ENCODE results near the gene SLC5A3. TPM values are rescaled to one million over a fixed set of nuclear protein-coding genes. Genes with fewer than 3 reads are reported as not detected.
A peak's percentile ranks its signal among the peaks of the same experiment; 100 is the strongest.

SLC5A3 gene
- total and polyA plus RNA-seq, 2 of the 8 experiments (the other 6 are each of a cell fraction or from before 2014, with no cell fraction given): 4.0 to 19.4 TPM

DNA sequence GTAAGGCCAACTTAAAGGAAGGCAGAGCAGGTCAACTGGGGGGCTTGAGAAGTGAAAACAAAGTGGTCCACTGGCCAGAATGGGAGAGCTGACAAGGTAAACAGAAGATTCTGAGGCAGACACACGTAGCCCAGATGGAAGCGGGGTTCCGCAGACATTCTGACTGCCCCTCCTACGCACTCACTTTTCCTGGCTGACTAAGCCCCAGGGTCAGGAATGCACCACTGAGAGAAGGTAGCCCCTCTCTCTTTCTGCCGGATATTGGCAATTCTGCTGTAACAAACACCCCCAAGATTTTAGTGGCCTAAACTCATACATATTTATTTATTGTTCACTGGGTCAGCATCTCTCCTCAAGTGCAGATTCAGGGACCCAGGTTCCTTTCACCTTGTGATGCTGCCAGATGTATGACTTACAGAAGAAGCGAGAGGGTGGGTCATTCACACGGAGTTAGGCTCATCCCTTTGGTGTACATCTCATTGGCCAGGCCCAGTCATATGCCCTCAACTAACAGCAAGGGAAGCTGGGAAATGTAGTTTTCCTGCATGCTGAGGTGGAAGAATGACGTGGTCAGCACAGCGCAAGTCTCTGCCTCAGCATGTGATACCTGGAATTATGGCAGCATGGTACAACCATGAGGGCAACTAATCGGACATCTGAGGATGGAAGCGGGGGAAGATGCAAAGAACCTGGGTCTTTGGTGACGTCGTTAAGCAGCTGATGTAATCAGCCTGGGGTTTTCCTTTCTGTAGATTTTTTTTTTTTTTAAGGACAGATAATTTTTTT is 43.4 kb upstream of the SLC5A3 start:
- CTCF ChIA-PET (ENCODE audit: partially characterized antibody): no interaction called here
- no peak overlapping the region for H2BK120ac ChIP-seq (replicated peaks; ENCODE audit: low read depth, low read length)
- no peak for TF ChIP-seq SP4 (IDR thresholded peaks at IDR 0.05; ENCODE audit: low read length)
- no peak for TF ChIP-seq RAD21 (IDR thresholded peaks at IDR 0.05 in 1 of 2, conservative IDR thresholded peaks at IDR 0.05 in 1 of 2; ENCODE audit: low read depth in 2 of 2, low read length in 2 of 2)
- no peak for TF ChIP-seq TEAD4 (IDR thresholded peaks at IDR 0.05; ENCODE audit: low read depth, low read length)

More for the DNA sequence above, 43.4 kb upstream of the SLC5A3 start:
- Histone ChIP-seq H3K27me3 (replicated peaks in 1 of 4; ENCODE audit: control insufficient read depth in 3 of 4, extremely low read depth in 1 of 4, insufficient read depth in 3 of 4, low read length in 3 of 4) (no peaks in the 10 kb centered on the region), H2BK12ac (ENCODE audit: low read depth, low read length) (no peak overlapping the region), H3K4me1 (replicated peaks in 1 of 4; ENCODE audit: control insufficient read depth in 3 of 4, insufficient read depth in 4 of 4, low read length in 3 of 4) (peaks cover 0 to 4% (median under 1%) of the 10 kb centered on the region in 4 experiments; a peak in 4 of 7 replicates), H4K5ac (ENCODE audit: insufficient read length, low read depth, low read length) (no peak overlapping the region), H3K27ac (ENCODE audit: low read depth, low read length) (no peak overlapping the region), H3K9ac (replicated peaks in 1 of 4; ENCODE audit: extremely low read depth in 1 of 4, low read depth in 3 of 4, low read length in 3 of 4) (no peak overlapping the region), H4K20me1 (replicated peaks in 1 of 2; ENCODE audit: control insufficient read depth in 1 of 2, insufficient read depth in 2 of 2, low read length in 2 of 2) (no peaks in the 10 kb centered on the region), H3K14ac (ENCODE audit: insufficient read length) (no peak overlapping the region), H3K23me2 (ENCODE audit: low read depth, low read length) (no peaks in the 10 kb centered on the region), H2BK5ac (ENCODE audit: low read depth, low read length) (no peak overlapping the region; the same call in 1 of the 2 replicates), H4K91ac (replicated peaks; ENCODE audit: insufficient read length, low read length) (no peak overlapping the region), H3K18ac (ENCODE audit: extremely low read depth, low read length) (no peak overlapping the region), H3K4me2 (ENCODE audit: insufficient read depth in 1 of 2, low read depth in 2 of 2, low read length in 2 of 2) (peak overlapping the region; percentile 52 to 54), H4K8ac (ENCODE audit: extremely low read depth, insufficient read depth, low read length) (peak overlapping the region; percentile 23; the same call in 1 of the 2 replicates), H2BK20ac (ENCODE audit: low read length) (no peak overlapping the region), H3K36me3 (ENCODE audit: control insufficient read depth in 2 of 4, insufficient read depth in 4 of 4, low read length in 3 of 4) (no peaks in the 10 kb centered on the region), H3K23ac (ENCODE audit: insufficient read length) (no peak overlapping the region), H3K4ac (replicated peaks; ENCODE audit: insufficient read length, low read depth, low read length) (no peak overlapping the region), H3K79me1 (ENCODE audit: low read depth, low read length) (no peaks in the 10 kb centered on the region), H3K9me3 (ENCODE audit: insufficient read depth in 2 of 2, low read depth in 1 of 2, low read length in 1 of 2) (no peaks in the 10 kb centered on the region), H2AFZ (ENCODE audit: low read length) (peak overlapping the region; percentile 93), H3K4me3 (ENCODE audit: extremely low read depth in 1 of 4, insufficient read depth in 2 of 4, low read depth in 3 of 4, low read length in 4 of 4) (peak overlapping the region in 1 of 4 experiments; percentile 16; a peak in 1 of 8 replicates), H3K56ac (replicated peaks; ENCODE audit: insufficient read length, low read depth, low read length) (no peak overlapping the region), H3K79me2 (ENCODE audit: control insufficient read depth in 1 of 2, insufficient read depth in 2 of 2, low read length in 2 of 2) (no peaks in the 10 kb centered on the region), H2BK15ac (ENCODE audit: low read length) (no peak overlapping the region), H2AK5ac (ENCODE audit: low read depth, low read length) (no peak overlapping the region)
- FAIRE-seq (peak; percentile 97), DNase-seq (ENCODE audit: low read depth in 1 of 2, low spot score in 2 of 2) (peak; percentile 39 to 66)
- POLR2A ChIA-PET (ENCODE audit: partially characterized antibody): interaction anchor here (0.6 kb wide), 1 partner anchor 81 kb away, joined by 3 read pairs; no protein-coding TSS in a partner anchor
- WGBS, 2 experiments (ENCODE audit: extremely low coverage in 1 of 2, insufficient coverage in 1 of 2, insufficient read length in 1 of 2, insufficient replicate concordance in 2 of 2, low coverage in 1 of 2, low lambda C conversion rate in 2 of 2, missing lambda C conversion rate in 1 of 2): 59% methylated on average over 13 of the region's 13 CpGs; no CpG with 5 or more reads in 1 of the 2 experiments
